ENCODE data around the gene PCSK1. TPM values are rescaled to one million over a fixed set of nuclear protein-coding genes. Genes with fewer than 3 reads are reported as not detected.

Gene PCSK1
- total RNA-seq, 1 experiment from 2014 or later, result not detected

DNA sequence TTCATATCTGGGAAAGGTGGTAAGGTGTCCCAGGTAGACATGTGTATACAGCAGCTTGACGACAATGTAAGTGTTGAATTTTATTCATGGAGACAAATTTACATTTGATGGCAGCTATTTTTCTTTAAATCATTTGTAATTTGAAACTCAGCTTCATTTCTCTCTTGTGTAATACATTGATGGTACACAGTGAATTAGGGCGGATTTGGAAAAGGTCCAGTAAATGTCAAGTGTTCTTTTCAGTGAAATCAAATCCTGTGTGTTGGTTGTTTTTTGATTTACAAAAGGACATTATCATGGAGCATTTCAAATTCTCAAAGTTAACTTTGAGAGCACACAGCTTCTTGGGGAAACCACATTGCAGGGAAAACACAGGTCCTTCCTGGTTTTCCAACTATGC is 30.0 kb upstream of the PCSK1 start:
- H3K27me3 ChIP-seq (ENCODE audit: insufficient read depth, low read depth), result no peaks in the 10 kb centered on the region; the same call in 1 of the 2 replicates
- H3K4me3 ChIP-seq, result no peak overlapping the region
- H3K9me3 ChIP-seq (ENCODE audit: insufficient read depth, low read depth), result no peaks in the 10 kb centered on the region
- ChIA-PET CTCF (no interaction called here), POLR2A (ENCODE audit: unreplicated experiment) (no interaction called here)
- no peaks in the 10 kb centered on the region for H3F3A ChIP-seq (ENCODE audit: insufficient read depth, low read depth)
- BruUV-seq (replicated peaks), result no TSS peak
- TF ChIP-seq, protein P1, sequence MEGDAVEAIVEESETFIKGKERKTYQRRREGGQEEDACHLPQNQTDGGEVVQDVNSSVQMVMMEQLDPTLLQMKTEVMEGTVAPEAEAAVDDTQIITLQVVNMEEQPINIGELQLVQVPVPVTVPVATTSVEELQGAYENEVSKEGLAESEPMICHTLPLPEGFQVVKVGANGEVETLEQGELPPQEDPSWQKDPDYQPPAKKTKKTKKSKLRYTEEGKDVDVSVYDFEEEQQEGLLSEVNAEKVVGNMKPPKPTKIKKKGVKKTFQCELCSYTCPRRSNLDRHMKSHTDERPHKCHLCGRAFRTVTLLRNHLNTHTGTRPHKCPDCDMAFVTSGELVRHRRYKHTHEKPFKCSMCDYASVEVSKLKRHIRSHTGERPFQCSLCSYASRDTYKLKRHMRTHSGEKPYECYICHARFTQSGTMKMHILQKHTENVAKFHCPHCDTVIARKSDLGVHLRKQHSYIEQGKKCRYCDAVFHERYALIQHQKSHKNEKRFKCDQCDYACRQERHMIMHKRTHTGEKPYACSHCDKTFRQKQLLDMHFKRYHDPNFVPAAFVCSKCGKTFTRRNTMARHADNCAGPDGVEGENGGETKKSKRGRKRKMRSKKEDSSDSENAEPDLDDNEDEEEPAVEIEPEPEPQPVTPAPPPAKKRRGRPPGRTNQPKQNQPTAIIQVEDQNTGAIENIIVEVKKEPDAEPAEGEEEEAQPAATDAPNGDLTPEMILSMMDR (conservative IDR thresholded peaks at IDR 0.05), result no peak
- no peak for TF ChIP-seq EZH2 (IDR thresholded peaks at IDR 0.05; ENCODE audit: low read depth)
- no peaks in the 10 kb centered on the region for H4K20me1 ChIP-seq (ENCODE audit: insufficient read depth)
- H3K4me1 ChIP-seq (replicated peaks; ENCODE audit: insufficient read depth), result no peaks in the 10 kb centered on the region
- DNase-seq, result no peak
- no peaks in the 10 kb centered on the region for H3K79me2 ChIP-seq (ENCODE audit: low read depth)
- H3K27ac ChIP-seq, result no peak overlapping the region
- H3K36me3 ChIP-seq (ENCODE audit: low read depth), result no peaks in the 10 kb centered on the region
- H2AFZ ChIP-seq, result no peak overlapping the region
- no peaks in the 10 kb centered on the region for H3K9me2 ChIP-seq (ENCODE audit: insufficient read depth)
- no peak overlapping the region for H3K4me2 ChIP-seq
- intact Hi-C loops (cut with micrococcal nuclease; ENCODE audit: unreplicated experiment), result no loop called here

GRCh38 chr5:96459313-96460121 is 26.5 kb upstream of the PCSK1 start:
- intact Hi-C loops (cut with micrococcal nuclease; ENCODE audit: unreplicated experiment), result no loop called here
- CTCF ChIA-PET, result no interaction called here

DNA sequence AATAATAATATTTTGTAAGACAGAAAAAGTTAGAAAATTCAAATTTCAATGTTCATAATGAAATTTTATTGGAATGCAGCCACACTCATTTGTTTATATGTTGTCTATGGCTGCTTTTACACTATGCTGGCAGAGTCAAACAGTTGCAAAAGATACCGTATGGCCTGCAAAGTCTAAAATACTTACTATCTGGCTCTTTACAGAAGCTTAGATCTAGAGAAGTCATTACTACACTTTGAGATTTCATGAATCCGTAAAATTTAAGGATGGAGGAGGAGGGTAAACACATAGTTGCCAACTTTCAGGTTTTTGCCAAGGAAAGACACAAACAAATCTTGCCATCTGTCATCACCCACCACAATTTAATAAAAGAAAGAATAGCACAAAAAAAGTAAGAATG is 25.1 kb upstream of the PCSK1 start:
- H3K27ac ChIP-seq, result no peak overlapping the region
- ChIA-PET POLR2A (ENCODE audit: unreplicated experiment) (no interaction called here), CTCF (no interaction called here)
- H3K4me2 ChIP-seq, result no peak overlapping the region
- H3F3A ChIP-seq (ENCODE audit: insufficient read depth, low read depth), result no peaks in the 10 kb centered on the region
- no peaks in the 10 kb centered on the region for H4K20me1 ChIP-seq (ENCODE audit: insufficient read depth)
- H3K27me3 ChIP-seq (ENCODE audit: insufficient read depth, low read depth), result no peaks in the 10 kb centered on the region; the same call in 1 of the 2 replicates
- no peak for DNase-seq
- H3K9me2 ChIP-seq (ENCODE audit: insufficient read depth), result no peaks in the 10 kb centered on the region
- no peak overlapping the region for H3K4me3 ChIP-seq
- no peaks in the 10 kb centered on the region for H3K79me2 ChIP-seq (ENCODE audit: low read depth)
- no TSS peak for BruUV-seq (replicated peaks)
- no peak for TF ChIP-seq EZH2 (IDR thresholded peaks at IDR 0.05; ENCODE audit: low read depth)
- TF ChIP-seq, protein P1 (conservative IDR thresholded peaks at IDR 0.05), result no peak
- intact Hi-C loops (cut with micrococcal nuclease; ENCODE audit: unreplicated experiment), result no loop called here
- no peaks in the 10 kb centered on the region for H3K36me3 ChIP-seq (ENCODE audit: low read depth)
- no peaks in the 10 kb centered on the region for H3K9me3 ChIP-seq (ENCODE audit: insufficient read depth, low read depth)
- no peak overlapping the region for H2AFZ ChIP-seq
- H3K4me1 ChIP-seq (replicated peaks; ENCODE audit: insufficient read depth), result no peaks in the 10 kb centered on the region

More at GRCh38 chr5:96459313-96460121, 26.5 kb upstream of the PCSK1 start:
- no peaks in the 10 kb centered on the region for H3F3A ChIP-seq (ENCODE audit: insufficient read depth, low read depth)
- no peaks in the 10 kb centered on the region for H4K20me1 ChIP-seq (ENCODE audit: insufficient read depth)
- no peak overlapping the region for H3K27ac ChIP-seq
- no peaks in the 10 kb centered on the region for H3K4me1 ChIP-seq (replicated peaks; ENCODE audit: insufficient read depth)
- no peaks in the 10 kb centered on the region for H3K36me3 ChIP-seq (ENCODE audit: low read depth)
- H3K9me2 ChIP-seq (ENCODE audit: insufficient read depth), result no peaks in the 10 kb centered on the region
- TF ChIP-seq, protein P1 (conservative IDR thresholded peaks at IDR 0.05), result no peak
- no peak for TF ChIP-seq EZH2 (IDR thresholded peaks at IDR 0.05; ENCODE audit: low read depth)
- no peaks in the 10 kb centered on the region; the same call in 1 of the 2 replicates for H3K27me3 ChIP-seq (ENCODE audit: insufficient read depth, low read depth)
- BruUV-seq (replicated peaks), result no TSS peak
- H3K9me3 ChIP-seq (ENCODE audit: insufficient read depth, low read depth), result no peaks in the 10 kb centered on the region
- H3K4me2 ChIP-seq, result no peak overlapping the region
- no peak overlapping the region for H2AFZ ChIP-seq
- no peaks in the 10 kb centered on the region for H3K79me2 ChIP-seq (ENCODE audit: low read depth)
- H3K4me3 ChIP-seq, result no peak overlapping the region
- POLR2A ChIA-PET (ENCODE audit: unreplicated experiment), result no interaction called here
- no peak for DNase-seq

Data from PC-9 (cell line).